GM23338 (cell line): ENCODE data around the gene CADPS.

ENCODE experiments used
- CREB1 ChIP-seq: fragments of 250-450 bp; sonication (Bioruptor Pico); IDR thresholded peaks from 2 replicates; pipeline ENCODE4 v1.5.0; 2020; ENCODE audit warnings: low read depth, mild to moderate bottlenecking, moderate library complexity
- CTCF ChIP-seq, 2 experiments: fragments of 200-600 bp in 1 of 2; sonication (generic) in 1 of 2; conservative IDR thresholded peaks; 2 replicates each; pipeline versions ENCODE4 v1.5.1 to v1.6.1; 2016 to 2017; ENCODE audit warnings: antibody characterized with exemption in 2 of 2, low read depth in 2 of 2, mild to moderate bottlenecking in 2 of 2, moderate library complexity in 1 of 2
- ETS1 ChIP-seq: IDR thresholded peaks from 2 replicates; pipeline ENCODE4 v1.6.1; 2016; ENCODE audit warnings: antibody characterized with exemption
- EZH2 ChIP-seq: fragments of 200-600 bp; sonication (generic); IDR thresholded peaks from one replicate; pipeline ENCODE4 v1.8.0; 2017; ENCODE audit warnings: antibody characterized with exemption, mild to moderate bottlenecking, low read depth; ENCODE audit not compliant: unreplicated experiment
- EZH2phosphoT487 ChIP-seq: fragments of 200-600 bp; sonication (generic); IDR thresholded peaks from one replicate; pipeline ENCODE4 v1.8.1; 2018; ENCODE audit warnings: antibody characterized with exemption; ENCODE audit not compliant: unreplicated experiment
- POLR2AphosphoS5 ChIP-seq: IDR thresholded peaks from 2 replicates; pipeline ENCODE4 v1.6.1; 2016; ENCODE audit warnings: antibody characterized with exemption, low read depth
- REST ChIP-seq: IDR thresholded peaks from one replicate; pipeline ENCODE4 v1.6.1; 2018; ENCODE audit warnings: antibody characterized with exemption; ENCODE audit not compliant: unreplicated experiment
- STAT1 ChIP-seq: IDR thresholded peaks from one replicate; pipeline ENCODE4 v1.6.1; 2016; ENCODE audit warnings: antibody characterized with exemption; ENCODE audit not compliant: unreplicated experiment

GRCh38 chr3:62875558-62876002 lies 364 bp upstream of the CADPS start:
- no peak for TF ChIP-seq POLR2AphosphoS5
- TF ChIP-seq CTCF (conservative IDR thresholded peaks at IDR 0.05; ENCODE audit: low read depth in 2 of 2): no peak
- TF ChIP-seq STAT1: no peak
- no peak for TF ChIP-seq EZH2phosphoT487
- TF ChIP-seq REST: no peak
- TF ChIP-seq EZH2: no peak
- TF ChIP-seq CREB1: no peak
- TF ChIP-seq ETS1: no peak
